Measurements from ENCODE around the gene STS. TPM values are rescaled to one million over a fixed set of nuclear protein-coding genes. Genes with fewer than 3 reads are reported as not detected.

Gene STS
- total RNA-seq = 1 to 10 TPM in 1 of 5 donors, under 1 TPM in 4; 0.70 to 1.3 (median 0.85) TPM
- total RNA-seq (2013) = 1.3 TPM
- total RNA-seq = 1.5 to 9.1 (median 2.7) reads per million in 29 experiments

GRCh38 chrX:7147413-7147977 lies at the start of gene STS:
Gene STS (plus strand): TSS chrX:7147712. CDS start chrX:7253200, 105,488 bp downstream.
- H3K9me3 Mint-ChIP-seq = no peaks in the 10 kb centered on the region
- Histone ChIP-seq H3K27me3 (replicated peaks in 1 of 2; ENCODE audit: control insufficient read depth in 2 of 2, extremely low read depth in 1 of 2, insufficient read depth in 2 of 2, low read length in 1 of 2) (no peaks in the 10 kb centered on the region), H3K9me3 (no peaks in the 10 kb centered on the region), H3K4me1 (ENCODE audit: control insufficient read depth in 1 of 2, extremely low read depth in 1 of 2, insufficient read depth in 2 of 2, low read length in 2 of 2) (peaks cover 7 to 11% of the 10 kb centered on the region in 2 experiments), H3K36me3 (ENCODE audit: control insufficient read depth in 2 of 2, extremely low read depth in 1 of 2, insufficient read depth in 1 of 2, low read length in 1 of 2) (no peaks in the 10 kb centered on the region), H3K27ac (ENCODE audit: low read length) (peak within 1 kb of the TSS; percentile 76), H3K4me3 (ENCODE audit: control insufficient read depth in 1 of 2, extremely low read depth in 1 of 2, low read length in 1 of 2) (peak within 1 kb of the TSS; percentile 87 to 100)
- H3K4me1 Mint-ChIP-seq = peaks cover 14 to 47% (median 31%) of the 10 kb centered on the region in 3 donors
- POLR2A ChIA-PET = no interaction called here
- peak within 1 kb of the TSS; percentile 82 to 93 for H3K27ac Mint-ChIP-seq
- 1% methylated on average over 45 of the region's 61 CpGs for WGBS (ENCODE audit: insufficient coverage)
- H3K36me3 Mint-ChIP-seq = no peaks in the 10 kb centered on the region
- H3K27me3 Mint-ChIP-seq = no peaks in the 10 kb centered on the region
- DNase-seq (peak in 27 of 35 experiments; percentile 0 to 53 (median 15)), ATAC-seq (replicated peaks in 1 of 4) (peak; percentile 34 to 51 (median 41))
- CTCF ChIA-PET = no interaction called here
- peak within 1 kb of the TSS; percentile 86 to 91 (median 86) for H3K4me3 Mint-ChIP-seq

GRCh38 chrX:7100022-7100421 lies 47.5 kb upstream of the STS start:
- Histone ChIP-seq H3K36me3 (ENCODE audit: control insufficient read depth in 2 of 2, extremely low read depth in 1 of 2, insufficient read depth in 1 of 2, low read length in 1 of 2) (peaks cover under 1 to 2% of the 10 kb centered on the region in 2 donors), H3K4me3 (ENCODE audit: control insufficient read depth in 1 of 2, extremely low read depth in 1 of 2, low read length in 1 of 2) (no peak overlapping the region), H3K9me3 (no peaks in the 10 kb centered on the region), H3K4me1 (ENCODE audit: control insufficient read depth in 1 of 2, extremely low read depth in 1 of 2, insufficient read depth in 2 of 2, low read length in 2 of 2) (no peaks in the 10 kb centered on the region), H3K27ac (ENCODE audit: low read length) (no peak overlapping the region), H3K27me3 (replicated peaks in 1 of 2; ENCODE audit: control insufficient read depth in 2 of 2, extremely low read depth in 1 of 2, insufficient read depth in 2 of 2, low read length in 1 of 2) (no peaks in the 10 kb centered on the region)
- no peak overlapping the region for H3K4me3 Mint-ChIP-seq
- CTCF ChIA-PET = interaction anchor here in 1 of 2 donors (0.7 kb wide), 1 partner anchor 29 kb away, joined by 6 read pairs; no protein-coding TSS in a partner anchor
- ATAC-seq (replicated peaks in 1 of 4) = no peak
- no peaks in the 10 kb centered on the region for H3K9me3 Mint-ChIP-seq
- H3K4me1 Mint-ChIP-seq = peaks cover 8 to 24% (median 12%) of the 10 kb centered on the region in 3 donors
- WGBS (ENCODE audit: insufficient coverage) = no CpG with 5 or more reads among the region's 7 CpGs
- peaks cover 32% of the 10 kb centered on the region for H3K36me3 Mint-ChIP-seq
- H3K27me3 Mint-ChIP-seq = no peaks in the 10 kb centered on the region
- no peak for DNase-seq
- H3K27ac Mint-ChIP-seq = no peak overlapping the region
- POLR2A ChIA-PET = no interaction called here

- Histone ChIP-seq H3K9me3 (no peaks in the 10 kb centered on the region), H3K27me3 (replicated peaks in 1 of 2; ENCODE audit: control insufficient read depth in 2 of 2, extremely low read depth in 1 of 2, insufficient read depth in 2 of 2, low read length in 1 of 2) (no peaks in the 10 kb centered on the region), H3K36me3 (ENCODE audit: control insufficient read depth in 2 of 2, extremely low read depth in 1 of 2, insufficient read depth in 1 of 2, low read length in 1 of 2) (peaks cover 3 to 4% of the 10 kb centered on the region in 2 donors), H3K4me3 (ENCODE audit: control insufficient read depth in 1 of 2, extremely low read depth in 1 of 2, low read length in 1 of 2) (no peak overlapping the region), H3K4me1 (ENCODE audit: control insufficient read depth in 1 of 2, extremely low read depth in 1 of 2, insufficient read depth in 2 of 2, low read length in 2 of 2) (no peaks in the 10 kb centered on the region), H3K27ac (ENCODE audit: low read length) (no peak overlapping the region)
- WGBS (ENCODE audit: insufficient coverage) = no CpG with 5 or more reads among the region's 3 CpGs
- no peak for DNase-seq
- H3K27me3 Mint-ChIP-seq = no peaks in the 10 kb centered on the region
- ATAC-seq (replicated peaks in 1 of 4) = no peak
- peaks cover 8 to 22% (median 12%) of the 10 kb centered on the region in 3 donors for H3K4me1 Mint-ChIP-seq
- CTCF ChIA-PET = no interaction called here
- H3K9me3 Mint-ChIP-seq = no peaks in the 10 kb centered on the region
- POLR2A ChIA-PET = no interaction called here
- H3K27ac Mint-ChIP-seq = no peak overlapping the region
- H3K36me3 Mint-ChIP-seq = peaks cover 38% of the 10 kb centered on the region
- no peak overlapping the region for H3K4me3 Mint-ChIP-seq
Measured at GRCh38 chrX:7102119-7102518, 45.4 kb upstream of the STS start.

- Mint-ChIP-seq H3K36me3 (peaks cover 26% of the 10 kb centered on the region), H3K27me3 (no peaks in the 10 kb centered on the region), H3K27ac (no peak overlapping the region), H3K4me1 (peaks cover 32 to 40% (median 33%) of the 10 kb centered on the region in 3 donors), H3K9me3 (no peaks in the 10 kb centered on the region), H3K4me3 (no peak overlapping the region)
- POLR2A ChIA-PET = no interaction called here
- no peak for DNase-seq
- H3K9me3 ChIP-seq = no peaks in the 10 kb centered on the region
- peaks cover 3 to 4% of the 10 kb centered on the region in 2 donors for H3K36me3 ChIP-seq (ENCODE audit: control insufficient read depth in 2 of 2, extremely low read depth in 1 of 2, insufficient read depth in 1 of 2, low read length in 1 of 2)
- H3K4me3 ChIP-seq (ENCODE audit: control insufficient read depth in 1 of 2, extremely low read depth in 1 of 2, low read length in 1 of 2) = no peak overlapping the region
- CTCF ChIA-PET = no interaction called here
- ATAC-seq (replicated peaks in 1 of 4) = no peak
- H3K27me3 ChIP-seq (replicated peaks in 1 of 2; ENCODE audit: control insufficient read depth in 2 of 2, extremely low read depth in 1 of 2, insufficient read depth in 2 of 2, low read length in 1 of 2) = no peaks in the 10 kb centered on the region
- WGBS (ENCODE audit: insufficient coverage) = 100% methylated on average over 2 of the region's 2 CpGs
- no peak overlapping the region for H3K27ac ChIP-seq (ENCODE audit: low read length)
- H3K4me1 ChIP-seq (ENCODE audit: control insufficient read depth in 1 of 2, extremely low read depth in 1 of 2, insufficient read depth in 2 of 2, low read length in 2 of 2) = peaks cover 12% of the 10 kb centered on the region in 2 experiments
Measured at GRCh38 chrX:7106649-7107048, 40.9 kb upstream of the STS start.

- peaks cover 31 to 38% (median 33%) of the 10 kb centered on the region in 3 donors for H3K4me1 Mint-ChIP-seq
- H3K36me3 Mint-ChIP-seq = peaks cover 23% of the 10 kb centered on the region
- CTCF ChIA-PET = no interaction called here
- Histone ChIP-seq H3K4me1 (ENCODE audit: control insufficient read depth in 1 of 2, extremely low read depth in 1 of 2, insufficient read depth in 2 of 2, low read length in 2 of 2) (peaks cover 12% of the 10 kb centered on the region in 2 experiments), H3K27me3 (replicated peaks in 1 of 2; ENCODE audit: control insufficient read depth in 2 of 2, extremely low read depth in 1 of 2, insufficient read depth in 2 of 2, low read length in 1 of 2) (no peaks in the 10 kb centered on the region), H3K36me3 (ENCODE audit: control insufficient read depth in 2 of 2, extremely low read depth in 1 of 2, insufficient read depth in 1 of 2, low read length in 1 of 2) (peaks cover 3 to 5% of the 10 kb centered on the region in 2 donors), H3K9me3 (no peaks in the 10 kb centered on the region), H3K4me3 (ENCODE audit: control insufficient read depth in 1 of 2, extremely low read depth in 1 of 2, low read length in 1 of 2) (no peak overlapping the region), H3K27ac (ENCODE audit: low read length) (no peak overlapping the region)
- H3K27me3 Mint-ChIP-seq = no peaks in the 10 kb centered on the region
- no peak overlapping the region for H3K4me3 Mint-ChIP-seq
- DNase-seq = no peak
- H3K9me3 Mint-ChIP-seq = no peaks in the 10 kb centered on the region
- 96% methylated on average over 5 of the region's 5 CpGs for WGBS (ENCODE audit: insufficient coverage)
- no peak overlapping the region for H3K27ac Mint-ChIP-seq
- ATAC-seq (replicated peaks in 1 of 4) = no peak
- POLR2A ChIA-PET = no interaction called here
Measured at GRCh38 chrX:7108030-7108429, 39.5 kb upstream of the STS start.

- Histone ChIP-seq H3K27ac (ENCODE audit: low read length) (no peak overlapping the region), H3K4me1 (ENCODE audit: control insufficient read depth in 1 of 2, extremely low read depth in 1 of 2, insufficient read depth in 2 of 2, low read length in 2 of 2) (peaks cover 12% of the 10 kb centered on the region in 2 experiments), H3K4me3 (ENCODE audit: control insufficient read depth in 1 of 2, extremely low read depth in 1 of 2, low read length in 1 of 2) (no peak overlapping the region), H3K27me3 (replicated peaks in 1 of 2; ENCODE audit: control insufficient read depth in 2 of 2, extremely low read depth in 1 of 2, insufficient read depth in 2 of 2, low read length in 1 of 2) (no peaks in the 10 kb centered on the region), H3K36me3 (ENCODE audit: control insufficient read depth in 2 of 2, extremely low read depth in 1 of 2, insufficient read depth in 1 of 2, low read length in 1 of 2) (peaks cover 3 to 5% of the 10 kb centered on the region in 2 donors), H3K9me3 (no peaks in the 10 kb centered on the region)
- no CpG with 5 or more reads among the region's 11 CpGs for WGBS (ENCODE audit: insufficient coverage)
- Mint-ChIP-seq H3K9me3 (no peaks in the 10 kb centered on the region), H3K4me3 (peak overlapping the region in 1 of 3 donors; percentile 67), H3K4me1 (peaks cover 34 to 42% (median 38%) of the 10 kb centered on the region in 3 donors), H3K27ac (peak overlapping the region in 1 of 2 donors; percentile 79), H3K36me3 (peaks cover 20% of the 10 kb centered on the region), H3K27me3 (no peaks in the 10 kb centered on the region)
- ChIA-PET POLR2A (no interaction called here), CTCF (no interaction called here)
- no peak for DNase-seq
- ATAC-seq (replicated peaks in 1 of 4) = peak in 2 of 4 experiments; percentile 31 to 32
Measured at GRCh38 chrX:7109049-7109531, 38.4 kb upstream of the STS start.
